Activated CD8-positive, alpha-beta memory T cell treated with anti-CD3 and anti-CD28 coated beads, Interleukin-2, amount 50 U/mL, for 1 hour (primary cell): ENCODE results near the gene PSME3.

Experiments used
- DNase-seq: peaks from one replicate; pipeline ENCODE4 v3.0.0-alpha.2; 2020; ENCODE audit errors: extremely low read depth

PSME3 gene

DNA sequence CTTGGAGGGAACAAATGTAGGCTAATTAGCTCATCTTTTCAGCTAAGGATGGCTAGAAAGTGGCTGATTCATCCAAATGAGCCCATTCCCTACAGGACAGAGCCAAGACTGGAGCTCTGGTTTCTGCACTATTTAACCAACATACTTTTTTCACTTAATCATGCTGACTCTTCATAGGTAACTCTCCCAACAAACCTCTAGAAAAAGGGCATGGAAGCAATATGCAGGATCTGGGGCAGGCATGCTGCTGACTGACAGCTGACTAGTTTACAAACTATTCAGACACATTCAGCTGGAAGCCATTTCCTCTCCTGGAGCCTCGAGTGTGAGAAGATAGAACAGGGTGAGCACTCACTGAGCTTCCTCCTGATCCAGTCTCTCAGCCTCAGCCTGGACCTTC, 15.3 kb upstream of the PSME3 start:
- DNase-seq, result no peak

DNA sequence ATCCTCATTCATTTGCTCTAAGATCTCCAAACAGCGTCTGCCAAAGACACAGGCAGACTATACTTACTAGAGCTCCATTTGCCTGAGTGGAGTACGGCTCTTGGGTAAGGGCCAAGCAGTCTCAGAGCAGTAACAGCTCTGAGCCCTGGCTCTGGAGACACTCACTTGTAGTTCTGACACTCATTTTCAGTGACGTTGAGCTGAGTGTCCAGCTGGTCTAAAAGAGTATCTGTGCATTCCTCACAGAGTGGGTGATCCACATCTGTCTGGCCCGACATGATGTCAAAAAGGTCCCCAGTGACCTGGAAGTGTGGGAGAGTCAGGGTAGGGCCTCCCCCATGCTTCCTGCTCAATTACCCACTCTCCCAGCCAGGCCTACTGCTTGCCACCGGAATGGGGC, 14.8 kb upstream of the PSME3 start:
- no peak for DNase-seq

DNA sequence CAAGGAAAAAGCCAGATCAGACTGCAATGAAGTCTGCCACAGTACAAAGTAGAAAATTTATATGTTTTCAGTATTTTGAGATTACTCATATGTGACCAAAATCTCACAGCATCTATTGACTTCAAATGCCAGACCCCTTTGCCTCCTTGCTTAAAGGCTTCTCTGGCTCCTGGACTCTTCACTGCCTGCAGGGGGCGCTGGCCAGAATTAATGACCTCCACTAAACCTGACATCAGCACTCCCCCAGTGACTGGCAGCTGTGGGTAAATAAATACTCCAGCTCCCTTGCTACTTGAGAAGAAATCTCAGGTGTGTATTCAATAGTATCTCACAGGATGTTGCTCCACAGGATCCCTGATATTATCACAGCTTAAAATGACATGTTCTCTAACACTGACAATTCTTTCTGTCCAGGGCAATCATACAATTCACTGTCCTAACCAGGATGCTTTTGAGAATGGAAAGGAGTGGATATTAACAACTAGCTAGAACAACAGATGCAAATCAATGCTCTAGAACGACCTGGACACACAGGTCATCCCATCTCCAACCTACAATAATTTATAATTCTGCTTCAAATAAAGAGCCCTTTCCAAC, 13.2 kb upstream of the PSME3 start:
- no peak for DNase-seq

DNA sequence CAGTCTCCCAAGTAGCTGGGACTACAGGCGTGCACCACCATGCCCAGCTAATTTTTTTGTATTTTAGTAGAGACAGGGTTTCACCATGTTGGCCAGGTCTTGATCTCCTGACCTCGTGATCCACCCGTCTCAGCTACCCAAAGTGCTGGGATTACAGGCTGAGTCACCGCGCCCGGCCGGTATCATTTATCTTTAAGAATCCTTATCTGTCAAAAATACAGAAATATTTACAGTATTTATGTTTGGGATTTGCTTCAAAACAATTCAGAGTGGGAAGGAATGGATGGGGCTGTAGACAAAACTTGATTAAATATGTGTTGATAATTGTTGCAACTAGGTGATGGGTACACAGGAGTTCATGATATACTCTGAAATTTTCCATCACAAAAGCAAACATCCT, 12.0 kb upstream of the PSME3 start:
- DNase-seq, result no peak

DNA sequence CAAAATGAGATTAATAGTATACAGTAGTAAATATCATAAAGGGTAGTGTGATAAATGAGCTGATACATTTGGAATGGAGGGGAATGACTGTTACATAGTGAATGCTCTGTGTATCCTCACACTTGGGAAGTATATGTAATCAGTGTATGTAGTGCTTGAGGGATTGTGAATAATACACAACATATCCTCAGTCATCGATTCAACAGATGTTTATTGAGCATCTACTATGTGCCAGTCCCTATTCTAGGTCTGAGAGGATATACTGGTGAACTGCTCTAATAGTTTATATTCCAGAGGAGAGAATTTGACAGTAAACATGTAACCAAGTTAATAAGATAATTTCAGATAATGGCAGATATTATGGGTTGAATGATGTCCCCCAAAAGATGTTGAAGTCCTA, 5.7 kb upstream of the PSME3 start:
- DNase-seq, result no peak

DNA sequence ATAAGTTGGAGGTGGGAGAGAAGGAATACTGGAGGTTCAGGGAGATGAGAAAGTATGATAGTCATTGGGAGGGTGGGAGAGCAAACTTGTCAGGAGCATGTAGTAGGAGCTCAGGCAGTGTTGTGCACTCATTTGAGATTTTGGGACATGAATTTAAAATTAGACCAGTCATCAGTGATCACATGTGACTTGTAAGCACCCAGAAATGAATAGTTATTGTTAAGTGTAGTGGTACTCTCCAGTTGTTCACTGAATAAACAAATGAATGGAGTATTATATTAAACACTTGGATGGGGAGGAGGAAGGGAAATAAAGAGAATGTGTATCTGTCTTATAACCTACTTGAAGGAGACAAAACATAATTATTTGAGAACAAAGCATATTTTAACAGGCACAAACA, 2.2 kb upstream of the PSME3 start:
- DNase-seq, result no peak

DNA sequence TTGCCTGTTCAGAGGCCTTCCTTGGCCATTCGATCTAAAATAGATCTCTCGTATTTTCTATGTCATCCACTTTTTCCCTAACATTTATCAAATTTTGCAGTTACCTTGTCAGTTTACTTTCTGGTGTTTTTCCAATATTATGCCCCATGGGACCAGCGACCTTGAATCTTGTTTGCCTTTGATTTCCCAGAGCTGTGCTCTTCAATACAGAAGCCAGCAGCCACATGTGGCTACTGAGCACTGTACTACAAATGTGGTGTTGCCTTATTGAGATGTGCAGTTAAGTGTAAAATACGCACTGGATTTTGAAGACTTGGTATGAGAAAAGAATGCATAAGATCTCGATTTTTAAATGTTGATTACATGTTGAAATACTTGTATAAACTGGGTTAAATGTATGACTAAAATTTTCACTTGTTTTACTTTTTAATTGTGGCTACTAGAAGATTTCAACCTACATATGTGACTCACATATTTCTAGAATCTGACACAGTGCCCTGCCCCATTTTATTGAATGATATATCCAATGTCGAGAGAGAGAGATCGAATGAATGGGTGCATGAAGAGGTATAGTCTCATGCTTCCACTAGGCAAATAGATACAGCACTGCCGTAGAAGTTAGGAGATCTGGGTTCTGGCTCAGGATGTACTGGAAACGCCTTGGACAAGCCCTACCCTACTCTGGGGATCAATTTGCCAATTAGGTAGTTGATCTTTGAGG, 824 bp upstream of the PSME3 start:
- DNase-seq, result no peak

DNA sequence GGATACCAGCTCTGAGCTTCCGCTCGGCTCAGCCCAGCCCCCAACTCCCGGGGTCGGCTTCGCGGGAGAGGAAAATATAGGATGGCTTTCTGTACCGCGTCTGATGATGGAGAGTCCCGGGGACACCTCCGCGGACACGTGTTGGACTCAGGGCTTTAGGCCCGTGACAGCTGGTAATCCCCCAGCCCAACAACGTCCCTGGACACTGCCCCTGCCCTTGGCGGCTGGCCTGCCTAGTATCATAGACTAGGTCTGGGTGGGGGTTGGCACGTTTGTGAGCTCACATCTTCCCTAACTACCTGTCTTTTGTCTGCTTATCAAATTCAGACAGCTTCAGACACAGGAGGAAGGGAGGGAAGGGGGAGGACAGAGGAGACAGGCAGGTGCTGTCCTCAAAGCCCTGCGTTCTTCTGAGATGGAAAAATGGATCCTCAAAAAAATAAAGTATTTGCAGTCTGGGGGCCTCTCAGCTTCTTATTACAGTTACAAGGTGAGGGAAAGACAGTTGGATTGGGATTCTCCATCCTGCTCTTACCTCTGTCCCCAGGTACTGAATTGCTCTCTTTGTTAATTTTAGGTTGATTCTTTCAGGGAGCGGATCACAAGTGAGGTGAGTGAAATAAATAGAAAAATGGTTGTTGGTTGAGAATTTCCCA, 698 bp downstream of the PSME3 start:
- DNase-seq, result no peak

DNA sequence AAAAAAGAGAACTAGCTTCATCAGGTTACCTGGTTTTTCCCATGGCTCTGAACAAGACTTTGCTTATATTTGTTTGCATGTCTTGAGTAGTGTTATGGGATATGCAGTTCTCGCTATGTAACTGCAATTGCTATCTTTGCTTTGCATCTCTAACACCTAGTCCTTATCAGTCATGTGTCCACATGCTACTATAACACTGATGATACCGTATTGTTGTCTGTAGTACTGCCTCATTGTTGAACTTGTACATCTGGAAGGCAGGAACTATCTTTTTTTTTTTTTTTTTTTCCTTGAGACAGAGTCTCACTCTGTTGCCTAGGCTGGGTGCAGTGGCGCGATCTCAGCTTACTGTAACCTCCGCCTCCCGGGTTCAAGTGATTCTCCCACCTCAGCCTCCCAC, 2.5 kb downstream of the PSME3 start:
- no peak for DNase-seq

DNA sequence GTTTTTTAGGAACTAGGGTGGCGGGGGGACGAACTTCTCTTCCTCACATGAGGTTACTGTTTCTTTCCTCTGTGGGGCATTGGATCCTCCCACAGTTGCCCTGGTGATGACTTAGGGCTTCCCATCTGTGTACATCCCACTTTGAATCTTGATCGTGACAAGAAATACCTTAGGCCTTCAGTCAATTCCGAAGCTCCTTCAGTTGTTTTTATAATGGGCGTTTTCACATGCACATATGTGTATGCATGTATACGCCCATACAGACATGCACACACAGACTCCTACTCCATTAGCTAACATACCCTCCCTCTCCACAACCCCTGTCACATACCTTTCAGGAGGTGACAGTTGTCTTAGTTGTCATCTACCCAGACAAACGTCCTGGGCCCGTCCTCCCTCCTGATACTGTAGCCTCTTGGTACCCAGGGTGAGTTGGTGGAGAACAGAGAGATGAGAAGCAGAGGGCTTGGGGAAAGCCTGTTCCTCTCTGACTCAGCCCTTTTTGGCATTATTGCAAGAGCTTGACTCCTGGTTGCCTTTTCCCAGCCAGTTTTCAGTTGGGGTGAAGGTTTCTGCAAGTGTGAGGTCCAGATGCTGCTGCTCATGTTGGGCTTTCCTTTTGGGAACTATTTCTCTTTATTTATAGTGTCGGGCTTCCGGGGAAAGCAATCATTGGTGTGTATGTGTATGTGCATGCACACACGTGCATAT, 8.9 kb downstream of the PSME3 start:
- no peak for DNase-seq

DNA sequence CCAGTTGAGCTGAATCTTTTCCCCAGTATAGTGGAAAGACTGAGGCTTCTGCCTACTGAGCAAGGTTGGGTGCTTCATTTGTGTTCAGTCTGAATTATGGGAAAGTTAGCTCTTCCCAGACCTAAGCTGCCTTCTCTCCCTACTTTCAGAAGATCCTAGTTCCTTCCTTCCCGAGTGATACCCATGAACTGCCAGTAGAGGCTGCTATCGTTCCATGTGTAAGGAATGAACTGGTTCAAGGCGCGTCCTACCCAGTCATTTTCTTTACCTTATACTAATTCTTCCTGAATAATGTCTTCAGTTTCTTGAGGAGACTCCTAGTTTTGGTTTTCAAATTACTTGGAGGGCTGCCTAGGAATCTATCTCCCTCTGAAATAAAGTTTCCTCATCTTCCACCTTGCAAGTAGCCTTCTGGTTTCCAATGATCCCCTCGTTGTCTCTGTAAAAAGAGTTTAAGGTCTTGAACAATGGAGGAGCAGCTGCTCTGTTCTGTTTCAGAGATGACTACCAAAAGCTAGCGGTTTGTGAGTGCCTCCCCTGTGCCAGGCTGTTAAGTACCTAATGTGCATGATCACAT, 10.2 kb downstream of the PSME3 start:
- DNase-seq, result no peak

DNA sequence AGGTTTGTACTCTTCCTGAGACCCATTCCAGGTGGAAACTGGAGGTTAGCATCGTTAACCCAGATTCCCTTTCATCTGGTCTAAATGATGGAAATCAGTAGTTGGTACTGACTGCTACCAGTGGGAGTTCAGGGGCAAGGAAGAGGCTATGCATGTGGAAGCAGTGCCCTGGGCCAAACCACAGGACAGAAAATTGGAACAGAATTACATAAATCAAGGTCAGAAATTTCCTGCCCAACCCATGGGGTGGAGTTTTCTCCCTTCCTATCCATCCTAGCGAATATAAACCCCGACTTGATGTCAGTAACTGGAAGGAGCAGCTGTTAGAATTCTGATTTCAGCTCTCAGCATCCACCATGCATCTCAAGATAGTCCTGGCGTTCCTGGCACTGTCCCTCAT, 11.1 kb downstream of the PSME3 start, which contains the start of gene AOC2:
Gene AOC2 (plus strand): TSS at position 310 of the 400 bp plus-strand sequence. CDS start 47 bp downstream, at position 357.
- DNase-seq, result no peak

DNA sequence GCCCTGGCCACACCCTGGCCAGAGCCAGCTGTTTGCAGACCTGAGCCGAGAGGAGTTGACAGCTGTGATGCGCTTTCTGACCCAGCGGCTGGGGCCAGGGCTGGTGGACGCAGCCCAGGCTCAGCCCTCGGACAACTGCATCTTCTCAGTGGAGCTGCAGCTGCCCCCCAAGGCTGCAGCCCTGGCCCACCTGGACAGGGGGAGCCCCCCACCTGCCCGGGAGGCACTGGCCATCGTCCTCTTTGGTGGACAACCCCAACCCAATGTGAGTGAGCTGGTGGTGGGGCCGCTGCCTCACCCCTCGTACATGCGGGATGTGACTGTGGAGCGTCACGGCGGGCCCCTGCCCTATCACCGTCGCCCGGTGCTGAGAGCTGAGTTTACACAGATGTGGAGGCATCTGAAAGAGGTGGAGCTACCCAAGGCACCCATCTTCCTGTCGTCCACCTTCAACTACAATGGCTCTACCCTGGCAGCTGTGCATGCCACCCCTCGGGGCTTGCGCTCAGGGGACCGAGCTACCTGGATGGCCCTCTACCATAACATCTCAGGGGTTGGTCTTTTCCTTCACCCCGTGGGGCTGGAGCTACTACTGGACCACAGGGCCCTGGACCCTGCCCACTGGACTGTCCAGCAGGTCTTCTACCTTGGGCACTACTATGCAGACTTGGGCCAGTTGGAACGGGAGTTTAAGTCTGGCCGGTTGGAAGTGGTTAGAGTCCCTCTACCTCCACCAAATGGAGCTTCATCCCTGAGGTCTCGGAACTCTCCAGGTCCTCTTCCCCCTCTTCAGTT, 11.8 kb downstream of the PSME3 start:
- DNase-seq, result no peak

DNA sequence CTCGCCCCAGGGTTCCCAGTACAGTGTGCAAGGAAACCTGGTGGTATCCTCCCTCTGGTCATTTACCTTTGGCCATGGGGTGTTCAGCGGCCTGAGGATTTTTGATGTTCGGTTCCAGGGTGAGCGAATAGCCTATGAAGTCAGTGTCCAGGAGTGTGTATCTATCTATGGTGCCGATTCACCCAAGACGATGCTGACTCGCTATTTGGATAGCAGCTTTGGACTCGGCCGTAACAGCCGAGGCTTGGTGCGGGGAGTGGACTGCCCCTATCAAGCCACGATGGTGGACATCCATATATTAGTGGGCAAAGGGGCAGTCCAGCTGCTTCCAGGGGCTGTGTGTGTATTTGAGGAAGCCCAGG, 12.3 kb downstream of the PSME3 start:
- no peak for DNase-seq

DNA sequence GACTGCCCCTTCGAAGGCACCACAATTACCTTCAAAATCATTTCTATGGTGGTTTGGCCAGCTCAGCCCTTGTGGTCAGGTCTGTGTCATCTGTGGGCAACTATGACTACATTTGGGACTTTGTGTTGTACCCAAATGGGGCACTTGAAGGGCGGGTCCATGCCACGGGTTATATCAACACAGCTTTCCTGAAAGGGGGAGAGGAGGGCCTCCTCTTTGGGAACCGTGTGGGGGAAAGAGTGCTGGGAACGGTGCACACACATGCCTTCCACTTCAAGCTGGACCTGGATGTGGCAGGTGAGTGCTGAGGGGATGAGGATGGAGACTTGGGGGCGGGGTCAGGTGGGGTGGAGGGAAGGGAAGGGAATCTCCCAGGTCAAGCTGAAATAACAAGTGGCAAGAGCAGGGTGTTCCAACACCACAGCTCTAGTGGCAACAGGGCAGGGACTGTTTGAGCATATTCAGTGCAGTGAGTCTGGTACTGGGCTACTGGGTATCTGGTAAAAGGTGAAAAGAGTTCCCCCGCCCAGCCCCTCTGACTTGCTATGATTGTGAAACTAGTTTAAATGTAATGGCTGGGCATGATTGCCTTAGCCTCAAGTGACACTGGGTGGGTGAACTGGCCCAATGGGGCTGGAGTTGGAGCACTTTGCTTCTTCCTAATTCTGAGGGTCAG, 12.9 kb downstream of the PSME3 start:
- DNase-seq, result no peak

DNA sequence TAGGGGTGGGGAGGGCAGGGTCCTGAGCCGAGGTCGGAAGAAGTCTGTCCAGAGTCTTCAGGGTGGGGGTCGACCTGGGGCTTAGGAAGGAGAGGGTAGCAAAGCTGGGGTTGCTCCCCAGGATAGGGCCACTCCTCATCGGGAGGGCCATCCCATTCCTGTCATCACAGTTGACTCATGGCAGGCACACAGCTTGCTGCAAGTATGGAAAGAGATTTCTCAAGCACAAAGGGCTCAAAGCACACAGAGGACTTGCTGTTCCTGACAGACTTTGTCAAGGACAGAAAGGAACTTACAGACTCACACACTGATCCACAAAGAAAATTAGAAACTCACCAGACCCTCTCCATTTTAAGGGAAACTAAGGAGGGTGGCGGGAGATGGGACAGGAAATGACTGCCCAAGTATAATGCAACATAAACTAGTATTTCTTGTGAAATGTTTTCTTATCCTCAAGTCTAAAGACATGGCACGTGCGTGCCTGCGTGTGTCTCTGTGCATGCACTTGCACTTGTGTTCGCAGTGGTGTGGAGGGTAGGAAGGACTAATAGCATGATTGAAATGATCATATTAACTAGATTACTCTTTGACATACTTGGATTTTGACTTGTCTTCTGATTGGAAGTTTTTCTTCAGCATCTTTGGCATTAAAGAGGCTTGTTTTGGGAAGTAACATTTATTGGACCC, 13.5 kb downstream of the PSME3 start:
- no peak for DNase-seq

DNA sequence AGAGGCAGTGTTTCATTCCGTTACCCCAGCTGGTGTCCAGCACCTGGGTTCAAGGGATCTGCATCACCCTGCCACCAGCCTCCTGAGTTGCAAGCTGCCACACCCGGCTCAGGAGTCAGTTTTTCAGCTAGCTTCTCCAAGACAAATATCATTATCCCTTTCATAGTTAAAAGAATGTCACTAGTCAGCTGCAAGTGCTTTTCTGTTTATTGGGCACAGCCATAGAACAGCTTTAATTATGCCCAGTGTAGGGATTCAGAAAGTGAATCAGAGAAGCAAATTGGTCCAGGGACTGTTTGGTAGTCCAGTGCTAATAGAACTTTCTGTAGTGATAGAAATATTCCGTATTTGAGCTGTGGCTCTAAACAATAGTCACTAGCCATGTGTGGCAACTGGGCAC, 14.9 kb downstream of the PSME3 start:
- no peak for DNase-seq

DNA sequence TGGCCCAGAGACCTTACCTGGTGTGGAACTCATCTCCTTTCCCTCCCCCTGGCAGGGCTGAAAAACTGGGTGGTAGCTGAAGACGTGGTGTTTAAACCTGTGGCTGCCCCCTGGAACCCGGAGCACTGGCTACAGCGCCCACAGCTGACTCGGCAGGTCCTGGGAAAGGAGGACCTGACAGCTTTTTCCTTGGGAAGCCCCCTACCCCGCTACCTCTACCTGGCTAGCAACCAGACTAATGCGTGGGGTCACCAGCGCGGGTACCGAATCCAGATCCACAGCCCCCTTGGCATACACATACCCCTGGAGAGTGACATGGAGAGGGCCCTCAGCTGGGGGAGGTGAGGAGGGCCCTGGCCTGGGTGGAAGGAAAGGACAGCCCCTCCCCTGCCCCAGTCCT, 15.8 kb downstream of the PSME3 start:
- no peak for DNase-seq

DNA sequence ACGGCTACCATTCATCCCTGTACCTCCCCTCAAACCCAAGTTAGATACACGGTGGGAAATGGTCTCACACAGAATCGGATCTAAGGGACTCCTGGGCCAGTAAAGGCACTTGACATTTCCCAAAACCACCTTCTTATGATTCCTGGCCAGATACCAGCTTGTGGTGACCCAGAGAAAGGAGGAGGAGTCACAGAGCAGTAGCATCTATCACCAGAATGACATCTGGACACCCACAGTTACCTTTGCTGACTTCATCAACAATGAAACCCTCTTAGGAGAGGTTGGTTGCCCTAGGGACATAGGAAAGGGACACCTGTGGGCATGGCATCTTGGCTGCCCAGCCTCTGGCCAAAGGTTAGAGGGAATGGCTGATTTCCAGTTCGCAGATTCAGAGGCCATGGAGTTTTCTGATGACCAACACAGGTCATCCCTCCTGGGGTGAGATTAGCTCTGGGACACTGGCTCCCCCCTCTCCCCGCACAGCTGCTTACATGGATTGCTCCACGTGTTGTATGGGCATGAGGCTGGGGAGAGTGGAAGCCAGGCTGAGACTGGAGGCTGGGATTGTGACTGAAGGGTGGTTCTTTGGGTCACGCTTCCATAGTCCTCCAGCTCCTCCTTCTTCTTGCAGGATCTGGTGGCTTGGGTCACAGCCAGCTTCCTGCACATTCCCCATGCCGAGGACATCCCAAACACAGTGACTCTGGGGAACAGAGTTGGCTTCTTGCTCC, 16.4 kb downstream of the PSME3 start:
- no peak for DNase-seq

DNA sequence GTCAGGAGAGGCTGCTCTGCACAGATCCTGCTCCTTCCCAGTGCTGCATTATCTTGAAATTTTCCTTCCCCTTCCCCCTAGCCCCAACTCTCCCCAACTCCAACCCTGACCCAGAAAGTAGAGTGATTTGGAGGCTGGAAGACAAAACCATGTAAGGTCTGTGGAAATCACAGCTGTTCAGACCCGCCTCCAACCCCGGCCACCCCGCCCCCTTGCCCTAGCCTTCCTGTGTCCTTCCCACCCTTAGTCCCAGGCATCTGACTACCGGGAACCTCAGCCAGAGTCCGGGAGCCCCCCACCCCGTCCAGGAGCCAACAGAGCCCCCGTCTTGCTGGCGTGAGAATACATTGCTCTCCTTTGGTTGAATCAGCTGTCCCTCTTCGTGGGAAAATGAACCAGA, 17.8 kb downstream of the PSME3 start, which contains the start of gene AOC3:
Gene AOC3 (plus strand): TSS at position 246 of the 400 bp plus-strand sequence. CDS start 145 bp downstream, at position 391.
- DNase-seq, result no peak
